Stomach (tissue), 4 donors: ENCODE results near the gene EOMES.

ENCODE experiments used
- CTCF ChIP-seq, 7 experiments: fragments of 450-650 bp in 4 of 7; fragments of 200-600 bp in 3 of 7; sonication (generic) in 3 of 7; IDR thresholded peaks; one replicate each; pipeline ENCODE4 v1.5.1; 2016 to 2019; ENCODE audit warnings: antibody characterized with exemption in 7 of 7, control low read depth in 2 of 7, mild to moderate bottlenecking in 1 of 7
- EP300 ChIP-seq: sonication (generic); formaldehyde crosslinking; IDR thresholded peaks from one replicate; pipeline ENCODE4 v1.6.1; 2017; ENCODE audit warnings: antibody characterized with exemption
- POLR2A ChIP-seq, 4 donors: fragments of 450-650 bp; IDR thresholded peaks; one replicate each; pipeline ENCODE4 v1.6.1; 2016; ENCODE audit warnings: antibody characterized with exemption in 4 of 4, control low read depth in 2 of 4, mild to moderate bottlenecking in 1 of 4, moderate library complexity in 1 of 4
- POLR2AphosphoS5 ChIP-seq, 3 donors: sonication (generic); formaldehyde crosslinking; IDR thresholded peaks; one replicate each; pipeline ENCODE4 v1.6.1; 2016; ENCODE audit warnings: antibody characterized with exemption in 3 of 3

GRCh38 chr3:27724459-27725197 lies 2.5 kb upstream of the EOMES start:
- TF ChIP-seq POLR2A (IDR thresholded peaks at IDR 0.05) (no peak), CTCF (IDR thresholded peaks at IDR 0.05) (no peak), EP300 (no peak), POLR2AphosphoS5 (IDR thresholded peaks at IDR 0.05) (no peak)
